HepG2 (cell line): ENCODE measurements around the gene GOLT1A.

Experiments
- EHMT2 ChIP-seq: fragments of 200-600 bp; sonication (generic); IDR thresholded peaks from 2 replicates; pipeline ENCODE4 v1.7.0; 2017; ENCODE audit warnings: antibody characterized with exemption, low read depth, low read length, borderline replicate concordance
- IRF2 ChIP-seq: IDR thresholded peaks from 2 replicates; pipeline ENCODE4 v1.6.1; 2018; ENCODE audit warnings: missing genetic modification reagents, missing compliant biosample characterization
- PCBP2 ChIP-seq: fragments of 200-400 bp; formaldehyde crosslinking; optimal IDR thresholded peaks from 2 replicates; pipeline ENCODE3; 2018; ENCODE audit warnings: low read length, low read depth; ENCODE audit not compliant: poor library complexity, severe bottlenecking
- POLR2A ChIP-seq, 2 experiments: IDR thresholded peaks; 2 replicates each; pipeline ENCODE4 v1.6.1; 2011; ENCODE audit warnings: low read depth in 2 of 2, low read length in 2 of 2, mild to moderate bottlenecking in 1 of 2, moderate library complexity in 1 of 2; ENCODE audit not compliant: insufficient read depth in 1 of 2
- RFX5 ChIP-seq: IDR thresholded peaks from 2 replicates; pipeline ENCODE4 v1.6.1; 2011; ENCODE audit warnings: low read depth, low read length, improper control_type of control experiment
- SMARCC2 ChIP-seq: fragments of 450-650 bp; IDR thresholded peaks from 2 replicates; pipeline ENCODE4 v1.6.1; 2017; ENCODE audit warnings: antibody characterized with exemption, mild to moderate bottlenecking
- SRF ChIP-seq: IDR thresholded peaks from 2 replicates; pipeline ENCODE4 v1.6.1; 2011; ENCODE audit warnings: mild to moderate bottlenecking, low read depth, low read length, moderate library complexity
- TBX3 ChIP-seq: fragments of 450-650 bp; IDR thresholded peaks from 2 replicates; pipeline ENCODE4 v1.6.1; 2017; ENCODE audit warnings: antibody characterized with exemption, mild to moderate bottlenecking, inconsistent platforms, borderline replicate concordance
- ZNF619 ChIP-seq: sonication (generic); formaldehyde crosslinking; IDR thresholded peaks from 2 replicates; pipeline ENCODE4 v1.4.0; 2020; ENCODE audit warnings: mild to moderate bottlenecking, missing genetic modification reagents
- TF ChIP-seq, protein P1 (sequence below): sonication (generic); formaldehyde crosslinking; IDR thresholded peaks from 2 replicates; pipeline ENCODE4 v1.5.0; 2020; ENCODE audit warnings: mild to moderate bottlenecking, missing genetic modification reagents, moderate library complexity
- TF ChIP-seq, protein P2 (sequence below): sonication (generic); formaldehyde crosslinking; IDR thresholded peaks from 2 replicates; pipeline ENCODE4 v1.4.0; 2020; ENCODE audit warnings: missing genetic modification reagents

DNA sequence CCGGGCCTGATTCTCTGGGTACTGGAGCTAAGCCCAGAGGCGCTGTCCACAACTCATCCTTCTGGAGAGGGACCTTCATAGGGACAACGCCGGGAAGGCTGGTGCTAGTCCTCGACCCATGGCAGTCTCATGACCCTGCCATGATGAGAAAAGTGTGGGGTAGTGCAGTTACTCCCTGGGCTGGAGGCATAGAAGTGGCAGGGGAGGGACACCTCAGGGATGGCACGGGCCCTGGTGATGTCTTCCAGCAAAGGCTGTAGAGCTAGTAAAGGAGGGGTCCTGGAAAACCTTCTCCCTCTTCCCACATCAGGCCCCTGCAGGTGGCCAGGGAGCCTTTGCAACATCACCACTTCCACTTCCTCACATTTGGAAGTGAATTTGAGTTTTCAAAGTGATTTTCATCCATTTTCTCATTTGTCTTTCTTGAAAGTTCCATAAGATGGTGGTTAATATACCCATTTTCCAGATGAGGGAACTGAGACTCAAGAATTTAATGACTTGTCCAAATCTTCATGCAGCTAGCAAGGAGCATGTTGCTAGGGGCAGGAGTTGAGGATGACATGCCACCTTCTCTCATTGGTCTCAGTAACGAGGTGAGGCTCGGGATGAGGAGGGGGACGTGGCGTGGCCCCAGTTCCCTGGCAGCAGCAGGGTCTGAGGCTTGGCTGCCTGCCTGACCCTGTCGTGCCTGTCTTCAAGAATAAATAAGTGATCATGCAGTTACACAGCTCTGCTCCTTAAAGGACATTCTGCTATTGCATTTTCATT, 3.3 kb upstream of the GOLT1A start:
- no peak for TF ChIP-seq RFX5
- no peak for TF ChIP-seq SRF
- no peak for TF ChIP-seq POLR2A (IDR thresholded peaks at IDR 0.05; ENCODE audit: insufficient read depth in 1 of 2, low read depth in 2 of 2, low read length in 2 of 2)
- TF ChIP-seq TBX3 = no peak
- TF ChIP-seq, protein P1, sequence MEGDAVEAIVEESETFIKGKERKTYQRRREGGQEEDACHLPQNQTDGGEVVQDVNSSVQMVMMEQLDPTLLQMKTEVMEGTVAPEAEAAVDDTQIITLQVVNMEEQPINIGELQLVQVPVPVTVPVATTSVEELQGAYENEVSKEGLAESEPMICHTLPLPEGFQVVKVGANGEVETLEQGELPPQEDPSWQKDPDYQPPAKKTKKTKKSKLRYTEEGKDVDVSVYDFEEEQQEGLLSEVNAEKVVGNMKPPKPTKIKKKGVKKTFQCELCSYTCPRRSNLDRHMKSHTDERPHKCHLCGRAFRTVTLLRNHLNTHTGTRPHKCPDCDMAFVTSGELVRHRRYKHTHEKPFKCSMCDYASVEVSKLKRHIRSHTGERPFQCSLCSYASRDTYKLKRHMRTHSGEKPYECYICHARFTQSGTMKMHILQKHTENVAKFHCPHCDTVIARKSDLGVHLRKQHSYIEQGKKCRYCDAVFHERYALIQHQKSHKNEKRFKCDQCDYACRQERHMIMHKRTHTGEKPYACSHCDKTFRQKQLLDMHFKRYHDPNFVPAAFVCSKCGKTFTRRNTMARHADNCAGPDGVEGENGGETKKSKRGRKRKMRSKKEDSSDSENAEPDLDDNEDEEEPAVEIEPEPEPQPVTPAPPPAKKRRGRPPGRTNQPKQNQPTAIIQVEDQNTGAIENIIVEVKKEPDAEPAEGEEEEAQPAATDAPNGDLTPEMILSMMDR (CRISPR knock-in tag) = no peak
- TF ChIP-seq IRF2 (CRISPR knock-in tag) = no peak
- TF ChIP-seq, protein P2, sequence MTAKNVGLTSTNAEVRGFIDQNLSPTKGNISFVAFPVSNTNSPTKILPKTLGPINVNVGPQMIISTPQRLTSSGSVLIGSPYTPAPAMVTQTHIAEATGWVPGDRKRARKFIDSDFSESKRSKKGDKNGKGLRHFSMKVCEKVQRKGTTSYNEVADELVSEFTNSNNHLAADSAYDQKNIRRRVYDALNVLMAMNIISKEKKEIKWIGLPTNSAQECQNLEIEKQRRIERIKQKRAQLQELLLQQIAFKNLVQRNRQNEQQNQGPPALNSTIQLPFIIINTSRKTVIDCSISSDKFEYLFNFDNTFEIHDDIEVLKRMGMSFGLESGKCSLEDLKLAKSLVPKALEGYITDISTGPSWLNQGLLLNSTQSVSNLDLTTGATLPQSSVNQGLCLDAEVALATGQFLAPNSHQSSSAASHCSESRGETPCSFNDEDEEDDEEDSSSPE (CRISPR knock-in tag) = no peak
- no peak for TF ChIP-seq ZNF619 (CRISPR knock-in tag)
- no peak for TF ChIP-seq EHMT2
- no peak for TF ChIP-seq PCBP2
- TF ChIP-seq SMARCC2 = no peak
